HG02840 (cell line): ENCODE data around the gene CDC42EP5.

Experiments used
- ATAC-seq: cut with Tn5 transposase; IDR thresholded peaks from one replicate; pipeline ENCODE4 v1.9.1; 2021; ENCODE audit warnings: mild to moderate bottlenecking, moderate library complexity, moderate number of reproducible peaks; ENCODE audit not compliant: unreplicated experiment, low FRiP score

Gene CDC42EP5

GRCh38 chr19:54429545-54430227, 43.4 kb downstream of the CDC42EP5 start:
- ATAC-seq: no peak

- no peak for ATAC-seq
Observed at GRCh38 chr19:54429176-54429495, 44.0 kb downstream of the CDC42EP5 start.

DNA sequence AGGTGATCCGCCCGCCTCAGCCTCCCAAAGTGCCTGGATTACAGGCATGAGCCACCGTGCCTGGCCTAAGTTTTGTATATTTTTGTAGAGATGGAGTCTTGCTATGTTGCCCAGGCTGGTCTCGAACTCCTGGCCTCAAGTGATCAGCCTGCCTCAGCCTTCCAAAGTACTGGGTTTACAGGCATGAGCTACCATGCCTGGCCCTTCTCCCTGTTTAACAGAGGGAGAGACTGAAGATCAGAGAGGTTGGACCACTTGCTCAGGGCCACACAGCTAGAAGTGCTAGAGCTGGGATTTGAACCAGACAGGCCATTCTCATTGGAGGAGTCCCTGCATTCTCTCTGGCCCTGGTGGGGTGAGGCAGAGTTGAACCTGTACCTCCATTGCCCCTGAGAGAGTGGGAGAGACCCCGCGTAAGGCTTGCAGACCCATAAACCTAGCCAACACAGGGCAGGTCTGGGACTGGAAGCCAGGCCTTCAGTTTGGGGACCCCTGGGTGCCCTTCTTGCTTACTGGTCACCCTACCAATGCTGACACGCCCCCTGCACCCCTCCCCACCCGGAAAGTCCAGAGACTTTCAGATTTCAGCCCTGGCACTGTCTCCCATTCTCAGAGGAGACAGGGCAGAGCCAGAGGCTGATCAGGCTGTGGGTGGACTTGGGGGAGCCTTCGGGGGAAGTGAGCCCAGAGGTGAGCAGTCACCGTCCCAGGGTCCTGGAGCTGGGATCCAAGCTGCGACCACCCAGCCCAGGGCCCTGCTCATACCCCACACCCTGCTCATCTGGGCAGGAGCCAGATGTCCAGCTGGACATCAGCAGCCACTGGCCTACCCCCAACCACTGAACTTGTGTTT, 44.5 kb downstream of the CDC42EP5 start:
- ATAC-seq: no peak

DNA sequence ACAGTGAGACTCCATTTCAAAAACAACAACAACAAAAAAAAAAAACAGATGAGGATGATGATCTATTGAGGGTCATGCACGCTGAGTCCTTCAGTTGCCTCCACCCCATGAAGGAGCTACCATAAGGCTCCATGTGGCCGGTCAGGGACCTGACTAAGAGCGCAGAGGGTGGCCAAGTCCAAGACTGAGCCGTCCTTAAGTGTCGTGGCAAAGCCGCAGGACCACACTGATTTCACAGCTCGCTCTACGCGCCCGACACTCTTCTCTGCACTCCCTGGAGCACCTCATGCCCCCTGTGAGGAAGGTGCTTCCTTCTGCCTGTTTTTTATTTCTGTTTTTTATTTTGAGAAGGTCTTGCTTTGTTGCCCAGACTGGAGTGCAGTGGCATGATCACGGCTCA, 45.5 kb downstream of the CDC42EP5 start:
- ATAC-seq: no peak

GRCh38 chr19:54426291-54426931, 46.7 kb downstream of the CDC42EP5 start:
- no peak for ATAC-seq

DNA sequence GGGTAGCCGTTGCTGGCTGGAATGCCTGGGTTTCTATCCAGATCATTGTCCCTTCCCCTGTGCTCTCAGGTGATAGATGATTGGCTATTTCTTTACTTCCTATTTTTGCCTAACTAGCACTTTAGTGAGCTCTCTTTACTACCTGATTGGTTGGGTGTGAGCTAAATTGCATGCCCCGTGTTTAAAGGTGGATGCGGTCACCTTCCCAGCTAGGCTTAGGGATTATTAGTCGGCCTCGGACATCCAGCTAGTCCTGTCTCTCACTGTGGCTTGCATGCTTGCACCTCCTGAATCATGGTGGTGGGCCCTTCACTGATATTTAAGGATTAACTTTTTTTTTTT, 47.7 kb downstream of the CDC42EP5 start:
- ATAC-seq: no peak

DNA sequence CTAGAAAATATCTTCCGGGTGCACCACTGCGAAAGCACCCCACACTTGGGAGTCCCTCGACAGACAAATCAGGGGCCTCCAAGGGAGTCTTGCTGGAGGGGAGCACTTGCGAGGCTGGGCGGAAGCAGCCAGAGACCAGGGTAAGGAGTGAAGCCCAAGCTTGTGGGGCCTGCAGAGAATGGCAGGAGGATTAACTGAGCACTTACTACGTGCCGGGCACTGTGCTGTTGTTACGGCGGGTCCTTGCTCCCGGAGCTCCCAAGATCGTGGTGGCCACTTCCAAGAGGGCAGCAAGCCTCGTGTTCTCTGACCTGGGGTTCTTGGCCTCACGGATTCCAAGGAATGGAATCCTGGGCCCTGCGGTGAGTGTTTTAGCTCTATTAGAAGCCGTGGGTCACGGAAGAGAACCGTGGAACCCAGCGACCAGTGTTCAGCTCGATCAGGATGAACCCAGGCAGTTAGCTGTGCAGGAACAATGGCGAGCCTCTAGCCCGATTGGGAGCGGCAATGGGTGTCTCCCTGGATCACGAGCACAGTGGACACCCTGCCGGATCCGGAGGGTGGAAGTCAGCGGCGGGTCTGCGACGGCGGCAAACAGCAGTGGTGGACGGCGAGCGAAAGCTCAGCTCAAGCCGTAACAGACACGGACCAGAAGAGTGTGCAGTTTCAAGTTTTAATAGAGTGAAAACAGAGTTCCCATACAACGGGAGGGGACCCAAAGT, 48.3 kb downstream of the CDC42EP5 start:
- no peak for ATAC-seq

GRCh38 chr19:54424201-54424600, 48.9 kb downstream of the CDC42EP5 start:
- ATAC-seq: no peak

DNA sequence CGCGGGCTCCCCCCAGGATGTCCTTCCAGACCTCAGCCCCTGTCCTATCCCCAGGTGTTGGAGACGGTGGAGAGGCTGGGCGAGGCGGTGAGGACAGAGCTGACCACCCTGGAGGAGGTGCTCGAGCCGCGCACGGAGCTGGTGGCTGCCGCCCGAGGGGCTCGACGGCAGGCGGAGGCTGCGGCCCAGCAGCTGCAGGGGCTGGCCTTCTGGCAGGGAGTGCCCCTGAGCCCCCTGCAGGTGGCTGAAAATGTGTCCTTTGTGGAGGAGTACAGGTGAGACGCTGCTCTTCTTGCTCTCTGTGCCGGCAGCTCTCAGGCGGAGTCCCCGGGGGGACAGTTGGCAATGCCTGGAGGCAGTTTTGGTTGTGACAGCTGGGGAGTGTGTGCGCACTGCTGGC, 51.0 kb downstream of the CDC42EP5 start:
- no peak for ATAC-seq

DNA sequence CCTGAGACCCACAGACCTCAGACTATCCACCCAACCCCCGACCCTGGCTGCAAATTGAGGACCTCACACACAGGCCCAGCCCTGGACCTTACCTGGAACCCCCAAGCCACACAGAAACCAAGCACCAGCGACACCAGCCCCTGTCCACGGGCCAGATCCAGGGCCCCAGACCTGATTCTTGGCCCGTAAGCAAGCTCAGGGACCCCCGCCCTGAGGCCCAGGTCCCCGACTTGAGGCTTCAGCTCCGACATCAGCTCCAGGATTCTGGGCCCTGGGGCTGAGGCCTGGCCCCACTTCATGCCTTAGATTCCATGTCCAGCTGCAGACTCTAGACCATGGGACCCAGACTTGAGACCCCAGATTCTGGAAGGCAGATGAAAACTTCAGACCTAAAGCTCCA, 51.6 kb downstream of the CDC42EP5 start:
- ATAC-seq: no peak

DNA sequence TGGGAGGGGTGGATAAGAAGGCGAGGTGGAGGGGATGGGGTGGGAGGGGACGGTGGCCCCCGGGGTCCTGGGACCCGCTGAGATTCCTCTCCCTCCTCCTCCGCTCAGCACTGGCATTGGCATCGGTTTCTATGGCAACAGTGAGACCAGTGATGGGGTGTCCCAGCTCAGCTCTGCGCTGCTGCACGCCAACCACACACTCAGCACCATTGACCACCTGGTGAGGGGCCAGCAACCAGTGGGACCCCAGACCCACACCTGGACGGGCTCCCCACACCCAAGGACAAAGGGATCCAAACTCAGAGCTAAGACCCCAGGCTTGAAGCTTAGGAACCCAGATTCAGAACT, 52.0 kb downstream of the CDC42EP5 start:
- ATAC-seq: no peak

DNA sequence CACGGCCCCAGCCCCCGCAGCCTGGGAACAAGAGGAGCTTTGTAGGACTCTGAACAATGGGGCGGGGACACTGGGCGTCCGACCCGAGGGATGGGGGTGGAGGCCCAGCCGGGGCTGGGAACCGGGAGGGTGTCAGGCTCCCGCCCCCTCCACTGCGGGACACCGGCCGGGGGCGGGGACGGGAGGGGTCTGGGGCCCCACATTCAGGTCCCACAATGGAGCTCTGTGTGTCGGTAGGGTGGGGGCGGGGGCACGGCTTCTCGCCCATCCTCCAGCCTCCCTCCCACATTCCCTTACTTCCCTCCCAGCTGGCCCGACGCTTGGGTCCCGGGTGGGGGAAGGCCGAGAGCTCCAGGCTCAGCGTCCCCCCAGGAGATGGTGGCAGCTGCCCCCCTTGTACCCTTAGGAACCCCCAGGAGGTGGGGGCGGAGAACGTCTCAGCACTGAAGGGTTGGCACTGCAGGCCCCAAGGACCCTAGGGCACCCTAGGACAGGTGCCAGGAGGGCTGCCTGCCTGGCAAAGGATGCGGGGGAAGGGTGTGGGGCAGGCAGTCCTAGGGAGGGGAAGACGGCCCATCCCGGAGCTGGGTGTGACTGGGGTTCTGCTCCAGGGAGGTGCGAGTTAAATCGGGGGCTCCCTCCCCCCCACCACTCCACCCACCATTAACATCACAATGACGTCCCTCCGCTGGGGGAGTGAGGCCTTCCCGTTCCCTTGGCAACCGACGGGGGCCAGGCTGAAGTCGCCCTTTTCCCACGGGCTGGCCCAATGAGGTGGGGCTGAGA, 52.5 kb downstream of the CDC42EP5 start:
- ATAC-seq: no peak

- no peak for ATAC-seq
Observed at GRCh38 chr19:54420068-54420382, 53.1 kb downstream of the CDC42EP5 start.

DNA sequence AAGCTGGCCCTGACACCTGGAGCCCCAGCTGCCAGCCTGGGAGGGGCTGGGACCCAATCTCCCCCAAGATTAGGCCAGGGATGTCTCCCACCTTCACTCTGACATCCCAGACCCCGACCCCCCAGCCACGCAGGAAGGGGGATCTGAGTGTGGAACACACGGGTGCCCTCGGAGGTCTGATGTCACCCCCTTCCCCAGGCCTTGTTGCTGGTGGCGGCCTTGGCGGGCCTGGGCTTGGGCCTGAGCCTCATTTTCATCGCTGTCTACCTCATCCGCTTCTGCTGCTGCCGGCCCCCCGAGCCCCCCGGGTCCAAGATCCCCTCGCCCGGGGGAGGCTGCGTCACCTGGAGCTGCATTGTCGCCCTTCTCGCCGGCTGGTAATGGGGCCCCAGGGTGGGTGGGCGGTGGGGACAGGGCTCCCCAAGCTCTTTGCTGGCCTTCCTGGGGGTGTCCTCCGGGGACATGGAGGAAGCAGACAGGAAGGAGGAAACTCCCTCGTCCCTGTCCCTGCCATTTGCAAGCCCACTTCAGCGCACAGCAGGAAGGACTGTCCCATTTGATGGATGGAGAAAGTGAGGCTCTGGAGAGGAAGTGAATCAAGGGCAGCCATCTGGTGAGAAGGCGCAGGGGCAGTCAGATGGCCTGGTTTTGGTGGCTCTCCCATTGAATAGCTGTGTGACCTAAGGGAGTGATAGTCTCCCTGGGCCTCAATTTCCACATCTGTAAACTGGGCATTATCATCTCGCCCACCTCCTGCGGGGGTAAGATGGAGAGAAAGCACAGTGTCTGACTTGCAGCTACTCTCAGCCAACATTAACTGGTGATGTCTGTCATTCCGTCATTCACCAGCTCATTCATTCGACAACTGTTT, 53.9 kb downstream of the CDC42EP5 start:
- ATAC-seq: no peak

- ATAC-seq: no peak
Observed at GRCh38 chr19:54418030-54418929, 54.8 kb downstream of the CDC42EP5 start.

GRCh38 chr19:54416695-54417491, 56.2 kb downstream of the CDC42EP5 start:
- ATAC-seq: no peak

DNA sequence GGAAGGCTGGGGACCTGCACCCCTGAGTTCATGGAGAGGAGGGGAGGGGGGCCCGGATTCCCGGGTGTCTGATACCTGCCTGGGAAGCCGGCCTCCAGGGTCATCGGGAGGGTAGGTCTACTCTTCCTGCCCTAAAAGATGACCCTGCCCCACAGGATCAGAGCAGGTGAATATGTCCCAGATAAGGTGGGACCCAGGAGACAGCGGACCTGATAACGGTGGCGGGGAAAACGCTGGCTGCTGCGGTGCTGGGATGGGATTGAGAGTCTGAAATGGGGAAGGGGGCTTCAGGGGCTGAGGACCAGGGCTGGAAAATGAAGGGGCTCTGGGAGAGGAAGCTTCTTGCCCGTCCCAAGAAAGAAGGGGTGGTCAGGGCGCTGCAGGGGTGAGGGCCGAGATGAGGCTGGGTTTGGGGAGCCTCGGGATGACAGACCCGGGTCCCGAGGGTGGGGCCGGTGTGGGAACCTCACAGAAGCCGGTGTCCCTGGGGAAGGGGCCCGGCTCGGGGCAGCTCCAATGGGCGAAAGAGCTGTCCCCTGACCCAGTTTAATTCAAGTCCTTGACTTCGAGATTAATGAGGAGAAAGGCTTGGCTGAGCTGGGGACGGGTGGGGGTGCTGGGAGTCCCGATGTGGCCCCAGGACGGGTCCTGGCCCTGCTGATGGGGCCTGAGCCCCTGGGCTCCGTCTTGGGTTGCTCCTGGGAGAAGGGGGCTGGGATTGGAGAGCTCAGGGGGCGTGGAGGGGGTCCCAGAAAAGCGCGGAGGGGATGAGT, 57.0 kb downstream of the CDC42EP5 start:
- ATAC-seq: no peak
